ENCODE measurements around the gene KRT17.

DNA sequence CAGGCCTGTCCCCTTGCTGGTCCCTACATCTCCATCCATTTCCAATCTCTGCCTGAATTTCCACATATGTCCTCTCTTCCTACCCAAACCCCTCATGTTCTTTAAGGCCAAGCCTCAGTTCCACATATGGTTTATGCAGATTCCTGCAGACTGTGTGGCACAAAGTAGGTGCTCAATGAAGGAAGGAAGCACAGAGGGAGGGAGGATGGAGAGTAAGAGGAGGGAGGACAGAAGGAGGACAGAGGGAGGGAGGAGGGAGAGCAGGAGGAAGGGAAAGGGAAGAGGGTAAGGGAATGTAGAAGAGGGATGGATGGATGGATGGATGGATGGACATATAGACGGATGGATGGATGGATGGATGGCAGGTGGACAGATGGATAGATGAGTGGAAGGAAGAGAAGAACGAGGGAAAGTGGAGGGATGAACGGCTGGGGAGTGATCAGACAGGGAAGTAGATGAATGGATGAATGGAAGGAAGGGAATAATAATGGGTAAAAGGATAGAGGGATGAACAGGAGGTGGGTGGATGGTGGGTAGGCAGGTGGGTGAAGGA lies 29.9 kb downstream of the KRT17 start:
- TF ChIP-seq, protein P1, sequence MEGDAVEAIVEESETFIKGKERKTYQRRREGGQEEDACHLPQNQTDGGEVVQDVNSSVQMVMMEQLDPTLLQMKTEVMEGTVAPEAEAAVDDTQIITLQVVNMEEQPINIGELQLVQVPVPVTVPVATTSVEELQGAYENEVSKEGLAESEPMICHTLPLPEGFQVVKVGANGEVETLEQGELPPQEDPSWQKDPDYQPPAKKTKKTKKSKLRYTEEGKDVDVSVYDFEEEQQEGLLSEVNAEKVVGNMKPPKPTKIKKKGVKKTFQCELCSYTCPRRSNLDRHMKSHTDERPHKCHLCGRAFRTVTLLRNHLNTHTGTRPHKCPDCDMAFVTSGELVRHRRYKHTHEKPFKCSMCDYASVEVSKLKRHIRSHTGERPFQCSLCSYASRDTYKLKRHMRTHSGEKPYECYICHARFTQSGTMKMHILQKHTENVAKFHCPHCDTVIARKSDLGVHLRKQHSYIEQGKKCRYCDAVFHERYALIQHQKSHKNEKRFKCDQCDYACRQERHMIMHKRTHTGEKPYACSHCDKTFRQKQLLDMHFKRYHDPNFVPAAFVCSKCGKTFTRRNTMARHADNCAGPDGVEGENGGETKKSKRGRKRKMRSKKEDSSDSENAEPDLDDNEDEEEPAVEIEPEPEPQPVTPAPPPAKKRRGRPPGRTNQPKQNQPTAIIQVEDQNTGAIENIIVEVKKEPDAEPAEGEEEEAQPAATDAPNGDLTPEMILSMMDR (conservative IDR thresholded peaks at IDR 0.05 in 1 of 2, IDR thresholded peaks at IDR 0.05 in 1 of 2; ENCODE audit: low read depth in 1 of 2, low read length in 2 of 2): no peak
- TF ChIP-seq EZH2 (IDR thresholded peaks at IDR 0.05; ENCODE audit: low read length, missing control alignments): no peak
